NB4 (cell line): ENCODE results near the gene CACNA2D3.

ENCODE experiments used
- DNase-seq: peaks from one replicate; pipeline ENCODE4 v3.0.0; 2010; ENCODE audit warnings: low read depth
- H3K4me3 ChIP-seq: one replicate; pipeline ENCODE4 v1.5.1; 2011; ENCODE audit warnings: mild to moderate bottlenecking, low read depth, low read length, moderate library complexity
- CTCF ChIP-seq: IDR thresholded peaks from one replicate; pipeline ENCODE4 v1.5.1; 2012; ENCODE audit warnings: low read depth, low read length
- MYC ChIP-seq: IDR thresholded peaks from 2 replicates; pipeline ENCODE4 v1.6.1; 2011; ENCODE audit warnings: low read depth, low read length
- POLR2A ChIP-seq: IDR thresholded peaks from 2 replicates; pipeline ENCODE4 v1.6.1; 2011; ENCODE audit warnings: mild to moderate bottlenecking; ENCODE audit not compliant: insufficient read length; ENCODE audit errors: extremely low read depth
- TF ChIP-seq, protein P1 (sequence below): IDR thresholded peaks from 2 replicates; pipeline ENCODE4 v1.6.1; 2011; ENCODE audit warnings: low read depth, low read length

Gene CACNA2D3

GRCh38 chr3:54547846-54548245 lies 425.5 kb downstream of the CACNA2D3 start:
- TF ChIP-seq POLR2A (no peak), CTCF (no peak), MYC (no peak)
- TF ChIP-seq, protein P1, sequence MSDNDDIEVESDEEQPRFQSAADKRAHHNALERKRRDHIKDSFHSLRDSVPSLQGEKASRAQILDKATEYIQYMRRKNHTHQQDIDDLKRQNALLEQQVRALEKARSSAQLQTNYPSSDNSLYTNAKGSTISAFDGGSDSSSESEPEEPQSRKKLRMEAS, result no peak
- no peak overlapping the region for H3K4me3 ChIP-seq
- no peak for DNase-seq

DNA sequence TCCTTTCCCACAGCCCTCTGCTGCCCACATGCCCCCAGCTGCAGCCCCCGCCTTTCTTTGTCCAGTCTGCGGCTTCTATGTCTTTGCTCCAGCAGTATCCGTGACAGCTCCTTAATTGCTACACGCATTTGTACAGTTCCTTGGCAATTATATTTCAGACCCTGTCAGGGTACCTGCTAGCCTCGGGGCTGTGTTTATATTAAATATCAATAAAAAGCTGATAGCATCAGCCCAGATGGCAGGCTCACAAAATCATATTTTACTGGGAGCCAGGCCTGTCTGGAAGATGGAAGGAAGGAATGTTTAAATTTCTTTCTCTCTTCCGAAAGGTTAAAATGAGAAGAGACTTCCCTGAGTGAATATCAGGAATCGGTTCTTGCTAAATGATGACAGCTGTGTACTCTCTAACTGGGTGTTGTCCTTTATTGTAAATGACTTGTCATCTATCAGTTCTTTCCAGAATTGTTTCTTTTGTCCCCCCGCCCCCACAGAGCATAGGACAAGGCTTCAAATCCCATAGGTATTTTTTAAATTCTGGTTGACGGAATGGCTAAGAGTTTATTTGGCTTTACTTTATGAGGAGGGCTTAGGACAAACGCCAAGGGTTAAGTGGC lies 427.4 kb downstream of the CACNA2D3 start:
- no peak for DNase-seq
- TF ChIP-seq MYC (no peak), CTCF (no peak), POLR2A (no peak)
- TF ChIP-seq, protein P1, result no peak
- H3K4me3 ChIP-seq, result no peak overlapping the region

- H3K4me3 ChIP-seq, result no peak overlapping the region
- DNase-seq, result no peak
- TF ChIP-seq CTCF (no peak), POLR2A (no peak), MYC (no peak)
- TF ChIP-seq, protein P1, result no peak
Observed at GRCh38 chr3:54550221-54550977, 428.0 kb downstream of the CACNA2D3 start.

DNA sequence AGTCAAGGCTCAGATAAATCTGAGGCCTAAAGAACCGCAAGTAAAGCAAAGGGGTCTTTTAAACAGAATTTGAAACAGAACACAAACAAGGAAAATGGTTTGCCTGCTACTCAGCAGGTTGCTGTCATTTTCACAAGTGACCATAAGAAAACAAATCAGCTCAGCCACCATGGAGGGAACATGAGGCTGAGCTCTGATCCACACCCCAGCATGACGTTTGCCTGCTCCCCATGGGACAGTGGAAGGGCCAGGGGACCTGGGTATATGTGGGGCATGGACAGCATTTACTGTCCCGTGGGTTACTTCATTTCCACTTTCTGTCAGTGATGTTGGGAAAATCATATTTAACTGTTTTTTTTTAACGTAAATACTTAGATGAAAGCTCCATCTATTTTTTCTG lies 434.3 kb downstream of the CACNA2D3 start:
- no peak overlapping the region for H3K4me3 ChIP-seq
- no peak for DNase-seq
- TF ChIP-seq CTCF (no peak), MYC (no peak), POLR2A (no peak)
- TF ChIP-seq, protein P1, result no peak

- TF ChIP-seq MYC (no peak), POLR2A (no peak), CTCF (no peak)
- TF ChIP-seq, protein P1, result no peak
- DNase-seq, result no peak
- no peak overlapping the region for H3K4me3 ChIP-seq
Observed at GRCh38 chr3:54557538-54558428, 435.4 kb downstream of the CACNA2D3 start.
